Activated gamma-delta T cell (primary cell): ENCODE results near the gene LOXL1.

Experiments
- DNase-seq: peaks from one replicate; lab custom pipeline; 2025; lab: John Stamatoyannopoulos, UW
- total RNA-seq, 2 donors: gene quantifications; one replicate each; lab custom pipeline; 2026; lab: John Stamatoyannopoulos, UW

LOXL1 gene, protein sequence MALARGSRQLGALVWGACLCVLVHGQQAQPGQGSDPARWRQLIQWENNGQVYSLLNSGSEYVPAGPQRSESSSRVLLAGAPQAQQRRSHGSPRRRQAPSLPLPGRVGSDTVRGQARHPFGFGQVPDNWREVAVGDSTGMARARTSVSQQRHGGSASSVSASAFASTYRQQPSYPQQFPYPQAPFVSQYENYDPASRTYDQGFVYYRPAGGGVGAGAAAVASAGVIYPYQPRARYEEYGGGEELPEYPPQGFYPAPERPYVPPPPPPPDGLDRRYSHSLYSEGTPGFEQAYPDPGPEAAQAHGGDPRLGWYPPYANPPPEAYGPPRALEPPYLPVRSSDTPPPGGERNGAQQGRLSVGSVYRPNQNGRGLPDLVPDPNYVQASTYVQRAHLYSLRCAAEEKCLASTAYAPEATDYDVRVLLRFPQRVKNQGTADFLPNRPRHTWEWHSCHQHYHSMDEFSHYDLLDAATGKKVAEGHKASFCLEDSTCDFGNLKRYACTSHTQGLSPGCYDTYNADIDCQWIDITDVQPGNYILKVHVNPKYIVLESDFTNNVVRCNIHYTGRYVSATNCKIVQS
- 0.65 to 0.77 reads per million in 2 donors for total RNA-seq

DNA sequence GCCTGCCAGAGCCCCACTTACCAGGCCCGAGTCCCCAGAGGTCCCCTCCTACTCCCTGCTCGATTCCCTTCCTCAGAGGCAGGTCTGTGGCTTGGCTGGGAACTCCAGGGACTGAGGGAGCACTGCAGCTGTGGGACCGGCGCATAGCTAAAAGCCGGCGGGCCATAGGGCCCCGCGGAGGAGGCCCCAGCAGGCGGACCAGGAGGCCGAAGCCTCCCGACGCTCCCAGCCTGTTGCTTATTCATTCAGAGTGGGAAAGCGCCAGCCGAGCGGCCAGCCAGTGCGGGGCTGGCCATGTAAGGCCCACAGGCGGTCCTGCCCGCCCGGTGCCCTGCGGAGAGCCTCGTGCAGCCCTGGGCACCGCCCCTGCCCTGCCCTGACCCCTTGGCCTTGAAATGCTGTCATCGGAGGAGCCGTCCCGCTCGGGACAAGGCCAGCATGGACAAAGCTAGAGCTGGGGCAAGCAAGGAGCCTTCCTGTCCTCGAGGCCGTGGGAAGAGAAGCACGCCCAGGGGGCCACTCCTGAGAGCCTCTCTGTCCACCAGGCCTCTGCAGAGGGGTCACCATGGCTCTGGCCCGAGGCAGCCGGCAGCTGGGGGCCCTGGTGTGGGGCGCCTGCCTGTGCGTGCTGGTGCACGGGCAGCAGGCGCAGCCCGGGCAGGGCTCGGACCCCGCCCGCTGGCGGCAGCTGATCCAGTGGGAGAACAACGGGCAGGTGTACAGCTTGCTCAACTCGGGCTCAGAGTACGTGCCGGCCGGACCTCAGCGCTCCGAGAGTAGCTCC lies at the start of gene LOXL1:
TSS of gene LOXL1 (plus strand) at position 244 of the 784 bp plus-strand sequence. CDS start at position 566, 322 bp downstream.
- no peak for DNase-seq

DNA sequence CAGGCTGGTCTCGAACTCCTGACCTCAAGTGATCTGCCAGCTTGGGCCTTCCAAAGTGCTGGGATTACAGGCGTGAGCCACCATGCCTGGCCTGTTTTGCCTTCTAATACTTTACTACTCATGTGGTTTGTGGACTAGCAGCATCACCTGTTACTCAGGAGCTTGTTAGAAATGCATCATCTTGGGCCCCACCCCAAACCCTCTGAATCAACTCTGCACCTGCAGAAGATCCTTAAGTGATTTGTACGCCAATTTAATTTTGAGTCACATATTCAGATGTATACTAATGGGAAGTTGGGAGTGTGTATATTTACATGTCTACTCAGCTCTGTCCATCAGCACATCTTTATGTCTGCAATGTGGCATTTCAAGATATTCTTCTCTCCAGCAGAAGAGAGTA lies 46.8 kb upstream of the LOXL1 start:
- no peak for DNase-seq

DNA sequence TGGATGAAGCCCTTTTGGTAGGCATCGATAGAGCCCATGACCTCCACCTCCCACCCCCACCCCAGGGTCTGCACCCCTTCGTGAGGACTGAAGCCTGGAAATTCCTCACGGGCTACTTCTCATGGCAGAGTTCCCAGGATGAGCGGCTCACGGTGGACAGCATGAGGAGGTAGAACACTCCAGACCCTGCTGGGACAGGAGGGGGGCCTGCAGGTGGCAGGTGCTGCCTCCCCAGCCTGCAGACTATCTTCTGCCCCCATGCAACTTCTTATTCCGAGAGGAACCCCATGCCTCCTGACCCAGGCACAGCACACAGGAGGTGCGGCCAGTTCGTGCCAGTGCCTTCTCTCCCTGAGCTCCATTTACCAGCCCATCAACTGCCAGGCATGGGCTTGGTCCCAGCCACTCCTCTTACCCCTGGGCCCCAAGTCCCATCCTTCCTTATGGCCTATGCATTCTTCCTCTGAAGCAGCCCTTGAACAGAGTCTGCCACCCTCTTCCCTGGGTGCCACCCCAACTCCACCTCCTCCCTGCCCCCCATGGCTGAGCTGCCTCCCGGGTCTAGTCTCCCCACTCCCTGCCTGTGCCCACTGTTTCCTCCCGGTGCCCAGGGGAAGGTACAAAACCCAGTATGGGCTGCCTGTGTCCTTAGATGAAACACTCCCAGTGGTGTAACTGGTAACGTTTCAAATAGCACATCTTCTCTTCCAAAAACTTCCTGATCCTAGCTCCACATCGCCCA lies 44.5 kb upstream of the LOXL1 start:
- DNase-seq = no peak

DNA sequence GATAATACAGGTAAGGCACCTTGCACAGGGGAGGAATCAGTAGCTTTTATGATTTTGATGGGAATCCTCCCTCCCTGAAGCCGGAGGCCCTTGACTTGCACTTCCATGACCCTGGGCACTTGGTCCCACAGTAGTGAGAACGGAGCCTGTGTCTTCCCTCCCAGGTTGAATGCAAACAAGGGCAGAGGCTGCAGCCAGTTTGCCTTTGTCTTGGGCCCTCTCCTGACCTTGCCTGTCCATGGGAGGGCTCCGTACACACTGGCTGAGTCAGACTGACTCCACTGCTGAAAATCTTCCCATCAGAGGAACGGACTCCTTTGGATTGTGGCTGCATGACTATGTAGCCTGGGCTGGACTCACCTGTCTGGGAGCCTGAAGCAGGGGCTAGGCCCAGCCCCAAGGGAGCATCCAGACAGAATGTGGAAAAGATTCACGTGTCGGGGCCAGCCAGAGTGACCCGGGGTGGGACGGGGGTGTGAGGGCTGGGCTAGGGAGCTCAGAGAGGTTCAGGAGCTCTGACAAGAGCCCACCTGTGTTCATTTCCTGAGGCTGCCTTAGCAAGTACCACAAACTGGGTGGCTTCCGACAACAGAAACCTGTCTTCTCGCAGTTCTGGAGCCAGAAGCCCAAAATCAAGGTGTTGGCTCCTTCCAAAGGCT lies 43.4 kb upstream of the LOXL1 start:
- no peak for DNase-seq

DNA sequence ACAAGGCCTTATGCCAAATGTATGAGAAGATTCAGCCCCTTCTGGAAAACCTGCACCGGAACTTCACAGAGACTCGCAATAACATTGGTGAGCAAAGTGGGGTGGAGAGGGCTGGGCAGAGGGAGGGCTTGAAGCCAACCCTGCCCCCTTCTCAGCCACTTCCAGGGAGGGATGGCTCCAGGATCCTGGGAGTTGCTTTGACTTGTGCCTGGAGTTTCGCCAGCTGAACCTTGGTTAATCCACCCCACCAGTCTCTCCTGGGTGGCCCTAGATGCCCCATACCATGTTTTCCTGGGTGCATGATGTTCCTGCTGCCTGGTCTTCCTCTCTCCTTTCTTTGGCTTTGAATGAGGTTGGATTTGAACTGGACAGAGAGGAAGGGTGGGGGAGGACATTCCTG lies 42.1 kb upstream of the LOXL1 start:
- DNase-seq = no peak

DNA sequence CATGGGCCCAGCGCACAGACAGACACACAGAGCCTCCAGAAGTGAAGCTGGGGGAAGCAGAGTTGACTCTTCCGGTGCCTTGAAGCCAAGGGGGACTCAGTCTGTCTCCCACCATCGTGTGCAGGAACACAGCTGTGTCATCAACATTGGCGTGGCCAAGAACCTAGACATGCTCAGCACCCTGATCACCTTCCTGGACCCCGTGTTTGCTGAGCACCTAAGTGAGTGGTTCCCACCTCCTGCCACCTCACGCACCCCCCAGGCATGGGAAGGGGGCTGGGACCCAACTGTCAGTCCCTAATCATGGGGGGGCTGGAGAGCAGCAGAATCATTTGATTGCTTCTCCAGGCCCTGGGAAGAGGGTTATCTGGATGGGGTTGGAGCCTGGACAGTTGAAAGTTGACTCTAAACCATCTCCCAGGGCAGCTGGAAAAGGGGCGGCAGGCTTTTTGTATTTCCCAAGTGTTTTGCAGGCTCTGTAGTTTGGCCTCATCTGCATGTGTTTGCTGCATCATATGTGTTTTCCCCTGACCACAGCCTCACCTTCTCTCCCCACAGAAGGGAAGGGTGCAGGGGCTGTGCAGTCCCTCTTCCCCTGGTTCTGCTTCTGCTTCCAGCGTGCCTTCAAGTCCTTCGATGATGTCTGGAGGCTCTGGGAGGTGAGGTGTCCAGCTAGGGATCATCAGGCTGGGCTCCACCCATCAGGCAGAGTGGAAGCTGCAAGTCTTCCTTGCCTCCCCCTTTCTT lies 40.1 kb upstream of the LOXL1 start:
- no peak for DNase-seq

DNA sequence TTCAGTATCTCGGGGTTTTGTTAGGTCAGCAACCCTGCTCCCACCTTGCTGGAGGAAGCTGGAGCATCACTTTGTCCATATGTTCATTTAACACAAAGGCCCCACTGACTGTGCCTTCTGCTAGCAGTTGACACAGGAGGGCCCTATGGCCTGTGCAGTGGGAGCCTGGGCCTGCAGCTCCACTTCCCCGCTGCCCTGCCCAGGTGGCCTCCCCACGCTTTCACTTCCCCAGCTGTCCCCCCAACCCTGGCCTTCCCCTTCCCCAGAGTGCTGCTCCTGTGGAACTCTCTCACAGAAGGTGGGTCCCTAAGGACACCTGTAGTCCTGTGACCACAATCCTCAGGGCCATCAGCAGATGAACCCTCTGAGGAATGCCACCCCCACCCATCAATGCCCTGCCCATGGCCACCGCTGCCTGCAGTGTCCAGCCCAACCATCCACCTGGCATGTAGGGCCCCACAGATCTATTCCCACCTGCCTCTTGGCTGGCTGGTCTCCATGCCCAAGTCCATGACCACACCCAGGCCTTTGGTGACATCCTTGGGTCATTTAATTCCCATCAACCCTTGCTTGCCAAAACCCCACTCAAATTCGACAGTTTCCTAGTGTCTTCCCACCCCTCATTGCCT lies 39.4 kb upstream of the LOXL1 start:
- DNase-seq = no peak

DNA sequence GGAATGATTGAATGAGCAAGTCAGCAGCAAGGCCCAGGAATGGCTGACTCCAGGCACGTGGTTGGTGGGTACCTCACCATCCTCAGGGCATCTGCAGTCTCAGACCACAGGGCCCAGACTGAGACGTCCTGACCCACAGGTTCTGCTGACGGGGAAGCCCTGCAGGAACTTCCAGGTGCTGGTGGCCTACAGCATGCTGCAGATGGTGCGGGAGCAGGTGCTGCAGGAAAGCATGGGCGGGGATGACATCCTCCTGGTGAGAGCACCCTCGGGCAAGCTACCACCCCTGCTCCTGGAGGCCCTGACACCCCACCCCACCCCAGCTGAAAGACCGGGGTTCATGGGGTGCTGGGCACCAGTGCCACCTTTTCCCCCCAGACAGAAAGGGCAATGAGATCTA lies 38.8 kb upstream of the LOXL1 start:
- DNase-seq = no peak

DNA sequence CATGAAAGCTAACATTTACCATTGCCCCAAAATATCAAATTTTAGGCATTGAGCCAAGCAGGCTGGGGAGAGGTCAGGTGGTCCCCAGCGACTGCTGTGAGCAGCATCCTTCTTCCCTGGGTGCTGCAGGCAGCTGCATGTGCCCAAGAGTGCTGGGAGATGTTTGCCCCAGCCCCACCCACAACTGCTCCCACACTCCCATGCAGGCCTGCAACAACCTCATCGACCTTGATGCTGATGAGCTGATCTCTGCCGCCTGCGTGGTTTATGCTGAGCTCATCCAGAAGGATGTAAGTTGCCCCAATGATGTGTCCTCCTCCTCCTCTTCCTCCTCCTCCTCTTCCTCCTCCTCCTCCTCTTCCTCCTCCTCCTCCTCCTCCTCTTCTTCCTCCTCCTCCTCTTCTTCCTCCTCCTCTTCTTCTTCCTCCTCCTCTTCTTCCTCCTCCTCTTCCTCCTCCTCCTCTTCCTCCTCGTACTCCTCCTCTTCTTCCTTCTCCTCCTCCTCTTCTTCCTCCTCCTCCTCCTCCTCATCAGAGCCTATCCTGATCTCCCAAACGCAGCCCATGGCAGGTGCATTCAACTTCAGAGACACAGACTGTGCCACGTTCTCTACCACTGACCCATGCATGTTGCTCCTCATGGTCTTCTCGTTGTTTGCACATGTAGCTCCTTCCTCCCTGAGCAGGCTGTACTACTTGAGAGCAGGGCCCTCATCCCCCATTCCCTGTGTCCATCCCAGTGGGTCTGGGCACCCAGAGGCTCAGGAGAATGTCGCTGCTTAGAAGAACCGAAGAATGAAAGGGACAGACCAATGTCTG lies 37.8 kb upstream of the LOXL1 start:
- DNase-seq = no peak

DNA sequence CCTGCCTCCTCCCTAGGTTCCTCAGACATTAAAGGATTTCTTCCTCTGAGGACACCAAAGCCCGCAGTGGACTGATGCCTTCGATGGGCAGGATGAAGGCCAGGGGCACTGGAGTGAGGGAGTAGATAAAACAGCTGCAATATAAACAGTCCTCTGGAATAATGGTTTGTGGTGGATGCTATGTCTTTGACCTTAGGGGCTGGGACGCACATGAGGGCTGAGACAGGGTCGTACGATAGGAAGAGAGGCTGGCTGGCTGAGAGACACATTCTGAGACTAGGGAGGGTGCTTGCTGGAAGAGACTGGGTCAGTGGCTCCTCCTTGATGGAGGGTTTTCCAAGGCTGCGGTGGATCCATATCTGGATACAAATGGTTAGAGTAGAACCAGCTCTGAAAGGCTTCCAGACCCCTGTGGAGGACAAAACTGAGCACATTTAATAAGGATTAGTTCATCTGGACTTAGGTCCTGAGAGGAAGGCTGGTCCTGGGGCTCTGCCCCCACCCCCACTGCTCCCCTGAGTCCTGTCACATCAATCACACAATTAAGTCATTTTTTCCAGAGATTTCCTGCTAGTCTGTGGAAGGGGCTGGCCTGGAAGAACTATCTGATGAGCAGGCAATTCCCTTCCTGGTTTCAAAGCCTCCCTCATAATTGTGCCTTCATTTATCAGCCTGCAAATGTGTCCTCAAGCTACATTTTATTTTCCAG lies 37.1 kb upstream of the LOXL1 start:
- no peak for DNase-seq

DNA sequence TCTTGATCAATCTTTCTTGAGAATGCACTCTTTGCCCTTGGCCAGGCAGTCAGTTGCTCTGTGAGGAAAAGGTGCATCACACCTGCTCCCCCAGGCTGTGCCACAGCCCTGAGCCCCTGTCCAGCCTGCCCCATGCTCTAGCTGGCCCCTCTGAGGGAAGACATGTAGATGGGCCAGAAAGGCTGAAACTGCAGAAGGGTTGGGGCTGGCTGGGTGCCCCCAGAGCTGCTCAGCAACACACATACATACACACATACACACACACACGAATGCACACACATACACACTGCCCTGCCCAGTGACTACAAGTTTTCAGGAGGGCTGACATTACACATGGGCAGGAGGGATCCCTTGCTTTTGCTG lies 36.5 kb upstream of the LOXL1 start:
- DNase-seq = no peak

DNA sequence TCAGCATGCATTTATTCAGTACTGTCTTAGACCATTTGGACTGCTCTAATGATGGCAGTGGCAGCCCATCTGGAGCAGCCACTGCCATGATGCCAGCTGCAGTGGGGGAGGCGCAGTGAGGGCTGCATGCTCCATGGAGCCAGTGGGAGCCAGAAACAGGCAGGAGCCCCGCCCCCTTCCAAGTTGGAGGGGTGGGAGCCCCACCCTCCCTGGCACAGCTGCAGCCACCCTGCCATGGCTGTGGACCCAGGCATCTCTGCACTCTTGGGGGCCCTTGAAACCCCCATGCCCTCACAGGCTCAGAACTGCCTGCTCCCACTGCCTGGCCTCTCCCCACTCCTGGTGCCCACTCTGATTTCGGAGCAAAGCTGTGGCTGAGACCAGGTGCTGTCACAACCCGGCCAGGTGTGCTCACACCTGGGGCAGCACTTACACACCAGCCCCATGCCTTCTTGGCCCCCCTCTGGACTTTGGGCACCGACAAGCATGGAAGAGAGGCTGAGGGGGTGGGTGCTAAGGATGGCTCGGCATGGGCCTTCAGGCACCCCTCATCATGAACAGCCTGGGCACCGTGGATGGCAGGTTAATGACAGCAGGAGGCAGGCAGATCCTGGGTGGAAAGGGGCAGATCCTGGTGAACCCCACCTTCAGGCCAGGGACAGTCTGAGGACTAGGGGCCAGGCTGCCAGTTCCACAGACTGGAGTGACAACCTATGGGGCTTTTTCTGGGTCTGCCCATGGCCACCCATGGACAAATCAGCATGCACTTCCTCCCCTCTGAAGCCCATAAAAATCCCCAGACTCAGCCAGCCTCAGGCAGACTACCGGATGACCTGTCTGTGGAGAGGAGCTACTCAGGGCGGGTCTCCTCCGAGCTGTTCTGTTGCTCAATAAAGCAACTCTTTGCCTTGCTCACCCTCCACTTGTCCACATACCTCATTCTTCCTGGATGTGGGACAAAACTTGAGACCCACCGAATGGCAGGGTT lies 34.6 kb upstream of the LOXL1 start:
- no peak for DNase-seq

DNA sequence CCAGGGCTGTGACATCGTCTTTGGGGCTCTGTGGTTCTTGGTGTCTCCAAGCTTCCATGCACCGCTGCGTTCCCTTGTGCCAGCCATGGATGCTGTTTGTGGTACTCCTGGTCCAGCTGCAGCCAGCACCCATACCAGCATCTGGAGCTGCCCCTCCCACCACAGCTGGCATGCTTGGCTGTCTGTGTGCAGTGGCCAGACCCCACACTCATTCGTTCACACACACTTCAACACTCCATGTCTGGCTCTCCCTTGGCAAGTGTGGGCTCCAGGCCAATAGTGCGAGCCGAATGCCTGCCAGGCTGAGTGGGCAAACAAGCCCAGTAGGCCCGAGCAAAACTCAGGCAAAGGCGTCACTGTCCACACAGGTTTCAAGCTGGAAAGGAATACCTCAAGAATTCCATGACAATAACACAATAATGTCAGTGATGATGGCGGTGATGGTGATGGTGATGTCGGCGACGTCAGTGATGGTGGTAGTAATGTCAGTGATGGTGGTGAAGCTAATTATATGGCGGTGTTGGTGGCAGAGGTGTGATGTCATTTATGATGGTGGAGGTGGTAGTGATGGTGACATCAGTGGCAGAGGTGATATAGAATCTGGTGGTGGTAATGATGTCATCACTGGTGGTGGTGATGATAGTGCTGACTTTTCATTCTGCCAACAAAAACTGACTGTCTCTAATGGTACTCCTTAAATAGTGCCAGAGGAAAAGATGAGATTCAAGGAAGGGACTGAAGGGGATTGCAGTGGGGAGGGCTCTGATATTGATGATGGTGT lies 33.6 kb upstream of the LOXL1 start:
- no peak for DNase-seq

DNA sequence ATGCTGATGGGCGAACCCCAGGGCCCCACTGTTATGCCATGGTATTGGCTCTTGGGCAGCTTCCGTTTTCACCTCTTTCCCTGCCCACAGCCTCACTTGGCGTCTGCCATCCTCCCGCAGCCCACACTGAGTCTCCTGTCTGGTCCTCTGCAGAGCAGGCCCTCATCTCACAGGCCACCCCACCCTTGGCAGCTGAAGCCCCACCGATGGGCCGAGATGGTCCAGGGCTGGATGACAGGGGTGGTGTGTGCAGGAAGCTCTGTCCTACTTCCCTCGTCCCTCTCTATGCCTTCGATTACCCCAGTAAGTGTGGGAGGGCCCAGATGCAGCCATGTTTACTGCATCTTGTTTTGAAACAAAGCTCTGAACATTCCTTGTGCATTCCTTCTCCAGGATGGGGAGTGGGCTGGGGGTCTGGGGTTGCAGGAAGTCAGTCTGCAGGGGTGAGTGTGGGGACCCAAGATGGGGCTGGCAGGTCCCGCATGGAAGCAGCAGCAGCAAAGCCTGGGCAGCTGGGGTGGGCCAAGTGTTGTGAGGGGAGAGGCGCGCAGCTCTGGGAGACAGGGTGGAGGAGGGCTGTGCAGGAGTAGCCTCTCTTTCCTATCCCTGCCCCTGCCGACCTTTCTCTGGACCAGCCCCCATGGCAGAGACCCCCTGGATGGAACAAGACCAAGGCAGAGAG lies 32.0 kb upstream of the LOXL1 start:
- no peak for DNase-seq

DNA sequence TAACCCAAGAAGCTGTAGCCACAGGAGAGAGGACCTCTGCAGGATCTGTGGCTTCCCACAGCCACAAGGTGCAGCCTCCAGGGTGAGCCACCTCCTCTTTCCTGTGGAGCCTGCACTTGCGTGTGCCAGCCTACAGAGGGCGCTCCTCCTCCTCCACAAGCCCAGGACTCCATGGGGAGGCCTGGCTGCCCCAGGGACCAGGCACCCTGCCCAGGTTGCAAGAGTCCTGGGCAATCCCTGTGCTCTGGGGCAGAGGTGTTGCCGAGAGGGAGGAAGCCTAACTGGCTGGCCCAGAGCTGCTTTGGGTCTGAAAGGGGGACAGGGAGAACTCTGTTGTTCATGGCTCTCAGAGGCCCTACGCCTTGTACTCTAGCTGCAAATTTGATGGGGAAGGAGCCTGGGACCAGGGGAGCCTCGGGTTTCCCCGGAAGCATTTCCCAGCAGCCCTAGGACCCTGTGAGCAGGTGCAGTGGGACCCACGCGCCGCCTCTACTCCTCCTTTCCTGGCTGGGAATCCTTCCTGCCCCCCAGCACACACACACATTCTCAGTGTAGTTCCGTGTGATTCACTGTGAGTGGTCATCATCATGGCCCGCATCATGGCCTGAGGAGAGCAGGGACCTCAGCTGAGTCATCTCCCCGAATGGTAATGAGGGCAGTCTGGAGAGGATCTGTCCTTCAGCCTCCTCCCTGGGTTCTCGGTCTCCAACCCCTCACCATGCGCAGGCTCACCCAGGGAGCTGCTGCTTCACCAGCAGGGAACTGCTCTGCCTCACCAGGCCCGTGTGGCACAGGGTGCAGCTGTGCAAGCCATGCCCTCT lies 28.6 kb upstream of the LOXL1 start:
- DNase-seq = no peak
